ENCODE results near the gene APBB2.

The APBB2 gene

GRCh38 chr4:41203841-41204240 lies 10.5 kb downstream of the APBB2 start:
- POLR2A ChIA-PET = no interaction called here
- no peak for DNase-seq (ENCODE audit: low read depth, low spot score)
- TF ChIP-seq CTCF (IDR thresholded peaks at IDR 0.05; ENCODE audit: insufficient read depth, low read length, missing control alignments) = no peak
- no peak overlapping the region for H3K4me3 ChIP-seq (ENCODE audit: low read depth, low read length)
- CTCF ChIA-PET = interaction anchor here (0.9 to 2.6 kb wide), 9 partner anchors 15 to 295 kb away, joined by 3 to 23 read pairs (median 4); no protein-coding TSS in a partner anchor

- POLR2A ChIA-PET = no interaction called here
- no peak overlapping the region for H3K4me3 ChIP-seq (ENCODE audit: low read depth, low read length)
- CTCF ChIA-PET = interaction anchor here (2.6 kb wide), 1 partner anchor 285 kb away, joined by 10 read pairs; no protein-coding TSS in a partner anchor
- no peak for TF ChIP-seq CTCF (IDR thresholded peaks at IDR 0.05; ENCODE audit: insufficient read depth, low read length, missing control alignments)
- DNase-seq (ENCODE audit: low read depth, low spot score) = no peak
Observed at GRCh38 chr4:41202820-41203568, 11.3 kb downstream of the APBB2 start.

GRCh38 chr4:41202356-41202755 lies 12.0 kb downstream of the APBB2 start:
- ChIA-PET CTCF (no interaction called here), POLR2A (no interaction called here)
- DNase-seq (ENCODE audit: low read depth, low spot score) = no peak
- no peak for TF ChIP-seq CTCF (IDR thresholded peaks at IDR 0.05; ENCODE audit: insufficient read depth, low read length, missing control alignments)
- no peak overlapping the region for H3K4me3 ChIP-seq (ENCODE audit: low read depth, low read length)

GRCh38 chr4:41200486-41201017 lies 13.8 kb downstream of the APBB2 start:
- DNase-seq (ENCODE audit: low read depth, low spot score) = no peak
- POLR2A ChIA-PET = interaction anchor here (1.2 kb wide), 2 partner anchors 24 to 57 kb away, joined by 3 read pairs; no protein-coding TSS in a partner anchor
- TF ChIP-seq CTCF (IDR thresholded peaks at IDR 0.05; ENCODE audit: insufficient read depth, low read length, missing control alignments) = no peak
- H3K4me3 ChIP-seq (ENCODE audit: low read depth, low read length) = no peak overlapping the region
- CTCF ChIA-PET = interaction anchor here (1.1 to 3.2 kb wide), 7 partner anchors 10 to 303 kb away, joined by 3 to 8 read pairs (median 5); partner anchors contain the start of gene APBB2

GRCh38 chr4:41199788-41200187 lies 14.6 kb downstream of the APBB2 start:
- no peak for DNase-seq (ENCODE audit: low read depth, low spot score)
- TF ChIP-seq CTCF (IDR thresholded peaks at IDR 0.05; ENCODE audit: insufficient read depth, low read length, missing control alignments) = no peak
- POLR2A ChIA-PET = interaction anchor here (1.2 kb wide), 1 partner anchor 56 kb away, joined by 3 read pairs; no protein-coding TSS in a partner anchor
- CTCF ChIA-PET = interaction anchor here (0.9 to 3.2 kb wide), 9 partner anchors 9 to 302 kb away, joined by 3 to 8 read pairs (median 4); partner anchors contain the start of gene APBB2
- no peak overlapping the region for H3K4me3 ChIP-seq (ENCODE audit: low read depth, low read length)

- TF ChIP-seq CTCF (IDR thresholded peaks at IDR 0.05; ENCODE audit: insufficient read depth, low read length, missing control alignments) = no peak
- ChIA-PET CTCF (interaction anchor here (0.9 to 1.8 kb wide), 7 partner anchors 9 to 273 kb away, joined by 3 to 10 read pairs (median 3); partner anchors contain the start of gene APBB2), POLR2A (no interaction called here)
- H3K4me3 ChIP-seq (ENCODE audit: low read depth, low read length) = no peak overlapping the region
- no peak for DNase-seq (ENCODE audit: low read depth, low spot score)
Observed at GRCh38 chr4:41197996-41198395, 16.3 kb downstream of the APBB2 start.
